Keratinocyte (primary cell): ENCODE measurements around the gene SLC15A4.

ENCODE experiments used
- CTCF ChIP-seq, 3 experiments: IDR thresholded peaks in 1 of 3; conservative IDR thresholded peaks in 1 of 3; optimal IDR thresholded peaks in 1 of 3; 2 replicates in 2 of 3; 3 replicates in 1 of 3; pipeline versions ENCODE3 to v1.5.1; 2011; ENCODE audit warnings: low read length in 3 of 3, mild to moderate bottlenecking in 3 of 3, moderate library complexity in 2 of 3, control low read depth in 1 of 3, inconsistent platforms in 1 of 3; ENCODE audit not compliant: insufficient read depth in 2 of 3; ENCODE audit errors: extremely low read depth in 1 of 3
- EZH2 ChIP-seq: IDR thresholded peaks from one replicate; pipeline ENCODE4 v1.6.1; 2012; ENCODE audit warnings: inconsistent platforms, mild to moderate bottlenecking, low read length, moderate library complexity

GRCh38 chr12:128827724-128828123, 4.0 kb upstream of the SLC15A4 start:
- TF ChIP-seq CTCF (optimal IDR thresholded peaks at IDR 0.05 in 1 of 3, IDR thresholded peaks at IDR 0.05 in 1 of 3, conservative IDR thresholded peaks at IDR 0.05 in 1 of 3; ENCODE audit: extremely low read depth in 1 of 3, insufficient read depth in 2 of 3, low read length in 3 of 3) (no peak), EZH2 (no peak)
